HFFc6 (cell line): ENCODE measurements around the gene ISCU. TPM values are rescaled to one million over a fixed set of nuclear protein-coding genes. Genes with fewer than 3 reads are reported as not detected.
"Not testable (repeated sequence)": the region's sequence is repeated elsewhere in the genome, so short reads cannot be mapped to it uniquely, and the experiment has no call there.

ENCODE experiments used
- DNase-seq: peaks from one replicate; pipeline ENCODE4 v3.0.0-alpha.2; 2018
- H3K27ac Mint-ChIP-seq: 2 replicates; pipeline ENCODE4 v1.8.0; 2020; ENCODE audit warnings: mild to moderate bottlenecking, mixed read lengths
- H3K27me3 Mint-ChIP-seq: 2 replicates; pipeline ENCODE4 v1.8.0; 2021; ENCODE audit warnings: mild to moderate bottlenecking, moderate library complexity, mixed read lengths; ENCODE audit not compliant: insufficient read depth
- H3K36me3 Mint-ChIP-seq: 2 replicates; pipeline ENCODE4 v1.8.0; 2021; ENCODE audit warnings: low read depth, mixed read lengths
- H3K4me1 Mint-ChIP-seq: 2 replicates; pipeline ENCODE4 v1.8.0; 2020; ENCODE audit warnings: low read depth, mixed read lengths
- H3K4me3 Mint-ChIP-seq: 2 replicates; pipeline ENCODE4 v1.8.0; 2020; ENCODE audit warnings: mild to moderate bottlenecking, moderate library complexity, mixed read lengths
- H3K9me3 Mint-ChIP-seq: 2 replicates; pipeline ENCODE4 v1.8.0; 2020; ENCODE audit warnings: mild to moderate bottlenecking, mixed read lengths
- total RNA-seq, 6 experiments: library from RNA; stranded (reverse); fragmentation: NEBNext Ultra II Directional; extraction: Animal tissue kit (Norgen Biotek cat#: 25700); gene quantifications; 2 replicates in 1 of 6; 3 replicates in 5 of 6; pipeline ENCODE4 v1.2.3, GENCODE V29; 2021
- TF ChIP-seq, protein P1 (sequence below): fragments of 200-600 bp; sonication (generic); IDR thresholded peaks from 2 replicates; pipeline ENCODE4 v1.5.0; 2021; ENCODE audit warnings: antibody characterized with exemption, mild to moderate bottlenecking

The ISCU gene
- total RNA-seq, 6 experiments from 2014 or later = 100 to 128 (median 107) TPM

DNA sequence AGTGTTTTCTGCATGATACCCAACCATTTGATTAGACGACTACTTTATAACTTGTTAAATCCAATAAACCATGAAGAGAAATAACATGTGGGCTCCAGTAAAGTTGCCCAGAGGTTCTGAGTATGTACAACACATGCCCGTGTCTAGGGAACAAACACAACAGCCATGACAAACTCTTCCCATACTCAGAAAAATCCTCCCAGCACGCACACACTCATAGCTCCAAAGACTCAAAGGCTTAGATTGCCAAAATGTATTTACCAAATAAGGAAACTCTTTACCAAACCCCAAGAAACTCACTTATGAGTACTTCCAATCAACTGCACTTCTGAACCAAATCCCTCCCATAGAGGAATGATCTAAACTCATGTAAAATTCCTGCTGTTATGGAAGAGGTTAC is 18.7 kb upstream of the ISCU start:
- H3K36me3 Mint-ChIP-seq = peaks cover 34% of the 10 kb centered on the region
- peak; percentile 39 for DNase-seq
- no peaks in the 10 kb centered on the region for H3K9me3 Mint-ChIP-seq
- TF ChIP-seq, protein P1, sequence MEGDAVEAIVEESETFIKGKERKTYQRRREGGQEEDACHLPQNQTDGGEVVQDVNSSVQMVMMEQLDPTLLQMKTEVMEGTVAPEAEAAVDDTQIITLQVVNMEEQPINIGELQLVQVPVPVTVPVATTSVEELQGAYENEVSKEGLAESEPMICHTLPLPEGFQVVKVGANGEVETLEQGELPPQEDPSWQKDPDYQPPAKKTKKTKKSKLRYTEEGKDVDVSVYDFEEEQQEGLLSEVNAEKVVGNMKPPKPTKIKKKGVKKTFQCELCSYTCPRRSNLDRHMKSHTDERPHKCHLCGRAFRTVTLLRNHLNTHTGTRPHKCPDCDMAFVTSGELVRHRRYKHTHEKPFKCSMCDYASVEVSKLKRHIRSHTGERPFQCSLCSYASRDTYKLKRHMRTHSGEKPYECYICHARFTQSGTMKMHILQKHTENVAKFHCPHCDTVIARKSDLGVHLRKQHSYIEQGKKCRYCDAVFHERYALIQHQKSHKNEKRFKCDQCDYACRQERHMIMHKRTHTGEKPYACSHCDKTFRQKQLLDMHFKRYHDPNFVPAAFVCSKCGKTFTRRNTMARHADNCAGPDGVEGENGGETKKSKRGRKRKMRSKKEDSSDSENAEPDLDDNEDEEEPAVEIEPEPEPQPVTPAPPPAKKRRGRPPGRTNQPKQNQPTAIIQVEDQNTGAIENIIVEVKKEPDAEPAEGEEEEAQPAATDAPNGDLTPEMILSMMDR = no peak
- H3K4me3 Mint-ChIP-seq = no peak overlapping the region
- peaks cover 45% of the 10 kb centered on the region for H3K4me1 Mint-ChIP-seq
- H3K27ac Mint-ChIP-seq = peak overlapping the region; percentile 73
- H3K27me3 Mint-ChIP-seq = no peaks in the 10 kb centered on the region; the same call in 1 of the 2 replicates

GRCh38 chr12:108547686-108548085 is 14.7 kb upstream of the ISCU start:
- DNase-seq = no peak
- Mint-ChIP-seq H3K27ac (no peak overlapping the region), H3K36me3 (peaks cover 39% of the 10 kb centered on the region), H3K27me3 (no peaks in the 10 kb centered on the region; the same call in 1 of the 2 replicates), H3K4me3 (no peak overlapping the region), H3K9me3 (no peaks in the 10 kb centered on the region), H3K4me1 (peaks cover 44% of the 10 kb centered on the region)
- TF ChIP-seq, protein P1 = no peak

GRCh38 chr12:108548954-108549521 is 13.4 kb upstream of the ISCU start:
- Mint-ChIP-seq H3K27ac (no peak overlapping the region), H3K4me1 (peaks cover 44% of the 10 kb centered on the region), H3K9me3 (no peaks in the 10 kb centered on the region), H3K27me3 (no peaks in the 10 kb centered on the region; the same call in 1 of the 2 replicates), H3K36me3 (peaks cover 27% of the 10 kb centered on the region), H3K4me3 (no peak overlapping the region)
- no peak for DNase-seq
- TF ChIP-seq, protein P1 = no peak

DNA sequence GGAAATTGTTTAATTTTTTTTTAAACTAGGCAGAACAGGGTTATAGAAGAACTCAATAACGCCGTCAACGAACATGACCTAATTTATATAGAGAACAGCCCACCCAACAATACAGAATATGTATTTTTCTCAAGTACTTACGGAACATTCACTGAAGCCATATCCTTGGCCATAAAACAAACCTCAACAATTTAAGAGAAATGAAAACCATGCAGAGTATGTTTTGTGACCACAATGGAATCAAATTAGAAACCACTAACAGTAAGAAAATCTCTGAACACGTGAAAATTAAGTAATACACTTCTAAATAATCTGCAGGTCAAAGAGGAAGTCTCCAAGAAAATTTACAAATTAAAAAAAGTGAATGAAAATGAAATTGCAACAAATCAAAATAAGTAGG is 10.9 kb upstream of the ISCU start:
- H3K27ac Mint-ChIP-seq = peak overlapping the region; percentile 69
- TF ChIP-seq, protein P1 = no peak
- H3K9me3 Mint-ChIP-seq = no peaks in the 10 kb centered on the region
- peak; percentile 54 for DNase-seq
- H3K27me3 Mint-ChIP-seq = no peaks in the 10 kb centered on the region; the same call in 1 of the 2 replicates
- peak overlapping the region; percentile 65 for H3K4me3 Mint-ChIP-seq
- peaks cover 60% of the 10 kb centered on the region for H3K4me1 Mint-ChIP-seq
- H3K36me3 Mint-ChIP-seq = peaks cover 14% of the 10 kb centered on the region

DNA sequence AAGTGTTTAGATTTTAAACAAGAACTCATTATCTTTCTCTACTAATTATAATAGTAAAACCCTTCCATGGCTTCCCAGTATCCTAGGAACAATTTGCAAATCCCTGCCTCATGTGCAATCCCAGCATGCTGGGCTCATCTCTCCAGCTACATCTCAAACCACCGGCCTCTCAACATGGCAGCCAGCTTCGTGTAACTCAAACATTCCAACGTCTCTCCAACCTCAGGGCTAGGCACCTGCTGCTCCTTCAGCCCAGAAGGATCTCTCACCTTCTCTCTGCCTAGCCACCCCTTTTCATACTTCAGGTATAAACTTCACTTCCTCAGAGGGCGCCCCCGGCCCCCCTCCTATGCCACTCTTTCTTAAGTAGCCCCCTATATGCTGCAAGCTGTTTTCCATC is 8.6 kb upstream of the ISCU start:
- no peaks in the 10 kb centered on the region; the same call in 1 of the 2 replicates for H3K27me3 Mint-ChIP-seq
- TF ChIP-seq, protein P1 = no peak
- no peak for DNase-seq
- peaks cover 79% of the 10 kb centered on the region for H3K4me1 Mint-ChIP-seq
- no peak overlapping the region for H3K27ac Mint-ChIP-seq
- H3K36me3 Mint-ChIP-seq = peaks cover 15% of the 10 kb centered on the region; the same call in 1 of the 2 replicates
- H3K4me3 Mint-ChIP-seq = no peak overlapping the region
- H3K9me3 Mint-ChIP-seq = no peaks in the 10 kb centered on the region

- peaks cover 83% of the 10 kb centered on the region for H3K4me1 Mint-ChIP-seq
- not testable (repeated sequence) for H3K27me3 Mint-ChIP-seq, DNase-seq, H3K9me3 Mint-ChIP-seq, H3K4me3 Mint-ChIP-seq, H3K27ac Mint-ChIP-seq
- H3K36me3 Mint-ChIP-seq = peaks cover 11% of the 10 kb centered on the region; the same call in 1 of the 2 replicates
Measured at GRCh38 chr12:108555383-108555782, 7.0 kb upstream of the ISCU start.
